ENCODE data around the gene PTPRM. TPM values are rescaled to one million over a fixed set of nuclear protein-coding genes. Genes with fewer than 3 reads are reported as not detected.

PTPRM gene
- polyA plus RNA-seq, 1 of the 3 experiments (the other 2 are of a cell fraction): 16.0 TPM

DNA sequence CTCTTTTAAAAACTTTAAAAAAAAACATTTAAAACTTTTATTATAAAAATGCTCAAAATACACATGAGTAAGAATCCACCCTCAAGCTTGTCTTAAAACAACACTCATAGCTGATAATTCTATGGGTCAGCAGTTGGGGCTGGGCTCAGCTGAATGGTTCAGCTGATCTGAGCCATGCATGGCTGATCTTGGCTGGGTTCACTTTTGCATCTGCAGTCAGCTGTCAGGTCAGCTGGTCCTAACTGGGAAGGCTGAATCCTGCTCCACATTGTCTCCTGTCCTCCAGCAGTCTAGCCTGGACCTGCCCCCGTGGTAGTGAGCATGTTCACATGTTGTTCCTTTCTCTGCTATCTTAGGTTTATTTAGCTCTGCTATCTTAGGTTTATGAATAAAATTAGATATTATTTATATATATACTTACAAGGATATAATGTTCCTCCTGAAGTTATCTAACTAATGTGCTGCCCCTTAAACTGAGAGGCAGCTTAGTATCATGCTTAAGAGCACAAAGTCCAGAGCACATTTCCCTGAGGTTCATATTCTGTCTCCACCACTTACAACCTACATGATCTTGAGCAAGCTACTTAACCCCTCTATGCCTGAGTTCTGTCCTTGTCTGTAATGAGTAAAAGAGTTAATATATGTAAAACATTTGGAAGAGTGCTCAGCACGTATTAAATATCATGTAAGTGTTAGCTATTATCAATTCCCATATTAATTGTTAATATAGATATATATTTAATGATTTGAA, 309.4 kb downstream of the PTPRM start:
- Histone ChIP-seq H4K20me1 (ENCODE audit: insufficient read depth) (no peaks in the 10 kb centered on the region), H3K9ac (no peak overlapping the region), H3K4me1 (ENCODE audit: control insufficient read depth in 1 of 2, insufficient read depth in 2 of 2, low read depth in 1 of 2, low read length in 1 of 2) (peaks cover 0 to 14% of the 10 kb centered on the region in 2 experiments; a peak in 2 of 4 replicates), H3K4me2 (no peak overlapping the region), H3K9me3 (no peaks in the 10 kb centered on the region), H3K36me3 (replicated peaks in 1 of 2; ENCODE audit: control insufficient read depth in 1 of 2, insufficient read depth in 2 of 2, low read length in 1 of 2) (no peaks in the 10 kb centered on the region), H3K27me3 (ENCODE audit: insufficient read depth) (no peaks in the 10 kb centered on the region; the same call in 1 of the 2 replicates), H2AFZ (ENCODE audit: low read depth) (no peak overlapping the region), H3K9me2 (no peaks in the 10 kb centered on the region), H3K27ac (ENCODE audit: low read depth in 2 of 2, low read length in 1 of 2) (no peak overlapping the region), H3K79me2 (ENCODE audit: insufficient read depth) (no peaks in the 10 kb centered on the region), H3K4me3 (ENCODE audit: low read depth in 2 of 2, low read length in 1 of 2) (no peak overlapping the region), H3F3A (replicated peaks; ENCODE audit: insufficient read depth) (no peaks in the 10 kb centered on the region)
- TF ChIP-seq, protein P1, sequence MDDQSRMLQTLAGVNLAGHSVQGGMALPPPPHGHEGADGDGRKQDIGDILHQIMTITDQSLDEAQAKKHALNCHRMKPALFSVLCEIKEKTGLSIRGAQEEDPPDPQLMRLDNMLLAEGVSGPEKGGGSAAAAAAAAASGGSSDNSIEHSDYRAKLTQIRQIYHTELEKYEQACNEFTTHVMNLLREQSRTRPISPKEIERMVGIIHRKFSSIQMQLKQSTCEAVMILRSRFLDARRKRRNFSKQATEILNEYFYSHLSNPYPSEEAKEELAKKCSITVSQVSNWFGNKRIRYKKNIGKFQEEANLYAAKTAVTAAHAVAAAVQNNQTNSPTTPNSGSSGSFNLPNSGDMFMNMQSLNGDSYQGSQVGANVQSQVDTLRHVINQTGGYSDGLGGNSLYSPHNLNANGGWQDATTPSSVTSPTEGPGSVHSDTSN (IDR thresholded peaks at IDR 0.05): no peak
- TF ChIP-seq MEF2A (IDR thresholded peaks at IDR 0.05; ENCODE audit: borderline replicate concordance, low read depth) (no peak), GATA2 (CRISPR knock-in tag; IDR thresholded peaks at IDR 0.05) (no peak), FOXJ3 (CRISPR knock-in tag; IDR thresholded peaks at IDR 0.05) (no peak), NFIC (IDR thresholded peaks at IDR 0.05; ENCODE audit: borderline replicate concordance) (no peak), NRF1 (IDR thresholded peaks at IDR 0.05; ENCODE audit: low read depth, low read length) (no peak), FOSL2 (IDR thresholded peaks at IDR 0.05; ENCODE audit: borderline replicate concordance, low read depth) (no peak), USF1 (IDR thresholded peaks at IDR 0.05; ENCODE audit: borderline replicate concordance, low read depth) (no peak), TAF1 (IDR thresholded peaks at IDR 0.05; ENCODE audit: borderline replicate concordance, low read depth, low read length) (no peak), TEAD4 (IDR thresholded peaks at IDR 0.05; ENCODE audit: borderline replicate concordance, insufficient read depth) (no peak), SMC3 (IDR thresholded peaks at IDR 0.05; ENCODE audit: low read depth, low read length) (no peak), MXI1 (IDR thresholded peaks at IDR 0.05; ENCODE audit: low read depth, low read length) (no peak), YY1 (IDR thresholded peaks at IDR 0.05; ENCODE audit: low read depth) (no peak), SIN3A (IDR thresholded peaks at IDR 0.05; ENCODE audit: borderline replicate concordance, low read depth, low read length) (no peak)
- TF ChIP-seq, protein P2, sequence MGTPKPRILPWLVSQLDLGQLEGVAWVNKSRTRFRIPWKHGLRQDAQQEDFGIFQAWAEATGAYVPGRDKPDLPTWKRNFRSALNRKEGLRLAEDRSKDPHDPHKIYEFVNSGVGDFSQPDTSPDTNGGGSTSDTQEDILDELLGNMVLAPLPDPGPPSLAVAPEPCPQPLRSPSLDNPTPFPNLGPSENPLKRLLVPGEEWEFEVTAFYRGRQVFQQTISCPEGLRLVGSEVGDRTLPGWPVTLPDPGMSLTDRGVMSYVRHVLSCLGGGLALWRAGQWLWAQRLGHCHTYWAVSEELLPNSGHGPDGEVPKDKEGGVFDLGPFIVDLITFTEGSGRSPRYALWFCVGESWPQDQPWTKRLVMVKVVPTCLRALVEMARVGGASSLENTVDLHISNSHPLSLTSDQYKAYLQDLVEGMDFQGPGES (IDR thresholded peaks at IDR 0.05; ENCODE audit: low read depth, low read length): no peak
- TF ChIP-seq, protein P3, sequence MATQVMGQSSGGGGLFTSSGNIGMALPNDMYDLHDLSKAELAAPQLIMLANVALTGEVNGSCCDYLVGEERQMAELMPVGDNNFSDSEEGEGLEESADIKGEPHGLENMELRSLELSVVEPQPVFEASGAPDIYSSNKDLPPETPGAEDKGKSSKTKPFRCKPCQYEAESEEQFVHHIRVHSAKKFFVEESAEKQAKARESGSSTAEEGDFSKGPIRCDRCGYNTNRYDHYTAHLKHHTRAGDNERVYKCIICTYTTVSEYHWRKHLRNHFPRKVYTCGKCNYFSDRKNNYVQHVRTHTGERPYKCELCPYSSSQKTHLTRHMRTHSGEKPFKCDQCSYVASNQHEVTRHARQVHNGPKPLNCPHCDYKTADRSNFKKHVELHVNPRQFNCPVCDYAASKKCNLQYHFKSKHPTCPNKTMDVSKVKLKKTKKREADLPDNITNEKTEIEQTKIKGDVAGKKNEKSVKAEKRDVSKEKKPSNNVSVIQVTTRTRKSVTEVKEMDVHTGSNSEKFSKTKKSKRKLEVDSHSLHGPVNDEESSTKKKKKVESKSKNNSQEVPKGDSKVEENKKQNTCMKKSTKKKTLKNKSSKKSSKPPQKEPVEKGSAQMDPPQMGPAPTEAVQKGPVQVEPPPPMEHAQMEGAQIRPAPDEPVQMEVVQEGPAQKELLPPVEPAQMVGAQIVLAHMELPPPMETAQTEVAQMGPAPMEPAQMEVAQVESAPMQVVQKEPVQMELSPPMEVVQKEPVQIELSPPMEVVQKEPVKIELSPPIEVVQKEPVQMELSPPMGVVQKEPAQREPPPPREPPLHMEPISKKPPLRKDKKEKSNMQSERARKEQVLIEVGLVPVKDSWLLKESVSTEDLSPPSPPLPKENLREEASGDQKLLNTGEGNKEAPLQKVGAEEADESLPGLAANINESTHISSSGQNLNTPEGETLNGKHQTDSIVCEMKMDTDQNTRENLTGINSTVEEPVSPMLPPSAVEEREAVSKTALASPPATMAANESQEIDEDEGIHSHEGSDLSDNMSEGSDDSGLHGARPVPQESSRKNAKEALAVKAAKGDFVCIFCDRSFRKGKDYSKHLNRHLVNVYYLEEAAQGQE (IDR thresholded peaks at IDR 0.05; ENCODE audit: low read depth, low read length): no peak
- ChIA-PET CTCF (interaction anchor here (1.0 to 1.3 kb wide), 2 partner anchors 10 to 309 kb away, joined by 3 read pairs; partner anchors contain the start of gene PTPRM), POLR2A (no interaction called here)
- 33% methylated on average over 2 of the region's 2 CpGs for WGBS (ENCODE audit: low lambda C conversion rate)
- DNase-seq: no peak
